Large intestine (tissue), 3 donors: ENCODE measurements around the gene SMIM12. TPM values are rescaled to one million over a fixed set of nuclear protein-coding genes. Genes with fewer than 3 reads are reported as not detected.
A peak's percentile ranks its signal among the peaks of the same experiment; 100 is the strongest.

Experiments
- DNase-seq, 2 donors: peaks; one replicate each; pipeline versions ENCODE4 v3.0.0 to v3.0.0-alpha.2; 2013
- H3K27ac ChIP-seq: one replicate; pipeline ENCODE4 v1.5.1; 2013; ENCODE audit warnings: low read length
- H3K27me3 ChIP-seq: 2 replicates; pipeline ENCODE4 v1.6.1; 2013; ENCODE audit warnings: low read length; ENCODE audit not compliant: control insufficient read depth, insufficient read depth
- H3K36me3 ChIP-seq: 2 replicates; pipeline ENCODE4 v1.6.1; 2013; ENCODE audit warnings: low read length; ENCODE audit not compliant: control insufficient read depth, insufficient read depth
- H3K4me1 ChIP-seq: one replicate; pipeline ENCODE4 v1.6.1; 2013; ENCODE audit warnings: low read length; ENCODE audit not compliant: control insufficient read depth, insufficient read depth
- H3K4me3 ChIP-seq: one replicate; pipeline ENCODE4 v1.5.1; 2013; ENCODE audit warnings: low read length
- H3K9me3 ChIP-seq: one replicate; pipeline ENCODE4 v1.6.1; 2013; ENCODE audit warnings: mild to moderate bottlenecking, low read depth, low read length, moderate library complexity; ENCODE audit not compliant: control insufficient read depth
- WGBS: methylation state at CpG from one replicate; pipeline ENCODE4 v1.1.5; 2013; ENCODE audit warnings: low lambda C conversion rate; ENCODE audit not compliant: insufficient coverage; 5-methylcytosine and 5-hydroxymethylcytosine counted together
- polyA plus RNA-seq: library from polyadenylated mRNA; unstranded; fragments of 120-200 nt; gene quantifications from one replicate; pipeline ENCODE4 v1.2.1, GENCODE V29; 2013

Gene SMIM12
- polyA plus RNA-seq, 1 donor = 31.3 TPM

GRCh38 chr1:34846265-34846664, 13.3 kb downstream of the SMIM12 start:
- WGBS = no CpG with 5 or more reads among the region's 2 CpGs
- Histone ChIP-seq H3K36me3 (peaks cover 4% of the 10 kb centered on the region), H3K4me3 (no peak overlapping the region), H3K4me1 (peaks cover 16% of the 10 kb centered on the region), H3K27me3 (no peaks in the 10 kb centered on the region), H3K9me3 (no peaks in the 10 kb centered on the region), H3K27ac (no peak overlapping the region)
- no peak for DNase-seq

- H3K27ac ChIP-seq = no peak overlapping the region
- H3K27me3 ChIP-seq = no peaks in the 10 kb centered on the region
- H3K4me3 ChIP-seq = no peak overlapping the region
- peaks cover 2% of the 10 kb centered on the region for H3K36me3 ChIP-seq
- H3K4me1 ChIP-seq = peaks cover 16% of the 10 kb centered on the region
- no CpG with 5 or more reads among the region's 16 CpGs for WGBS
- no peaks in the 10 kb centered on the region for H3K9me3 ChIP-seq
- DNase-seq = no peak
Observed at GRCh38 chr1:34845131-34845901, 14.2 kb downstream of the SMIM12 start.

GRCh38 chr1:34844252-34844634, 15.3 kb downstream of the SMIM12 start:
- peaks cover 2% of the 10 kb centered on the region for H3K36me3 ChIP-seq
- H3K4me3 ChIP-seq = no peak overlapping the region
- H3K9me3 ChIP-seq = no peaks in the 10 kb centered on the region
- WGBS = no CpG with 5 or more reads among the region's 4 CpGs
- H3K27me3 ChIP-seq = no peaks in the 10 kb centered on the region
- peaks cover 16% of the 10 kb centered on the region for H3K4me1 ChIP-seq
- DNase-seq = no peak
- H3K27ac ChIP-seq = no peak overlapping the region

GRCh38 chr1:34843392-34844251, 15.9 kb downstream of the SMIM12 start:
- peak in 1 of 2 donors; percentile 26 for DNase-seq
- Histone ChIP-seq H3K4me3 (no peak overlapping the region), H3K9me3 (no peaks in the 10 kb centered on the region), H3K4me1 (peaks cover 16% of the 10 kb centered on the region), H3K27me3 (no peaks in the 10 kb centered on the region), H3K27ac (no peak overlapping the region), H3K36me3 (peaks cover 2% of the 10 kb centered on the region)
- no CpG with 5 or more reads among the region's 14 CpGs for WGBS

GRCh38 chr1:34842952-34843371, 16.6 kb downstream of the SMIM12 start:
- DNase-seq = no peak
- no peaks in the 10 kb centered on the region for H3K9me3 ChIP-seq
- peaks cover 2% of the 10 kb centered on the region for H3K36me3 ChIP-seq
- peaks cover 16% of the 10 kb centered on the region for H3K4me1 ChIP-seq
- H3K27me3 ChIP-seq = no peaks in the 10 kb centered on the region
- H3K27ac ChIP-seq = no peak overlapping the region
- 80% methylated on average over 1 of the region's 4 CpGs for WGBS
- H3K4me3 ChIP-seq = no peak overlapping the region

GRCh38 chr1:34842073-34842472, 17.5 kb downstream of the SMIM12 start:
- no peak for DNase-seq
- no peaks in the 10 kb centered on the region for H3K9me3 ChIP-seq
- peaks cover 12% of the 10 kb centered on the region for H3K4me1 ChIP-seq
- no peaks in the 10 kb centered on the region for H3K36me3 ChIP-seq
- no peak overlapping the region for H3K27ac ChIP-seq
- 40% methylated on average over 2 of the region's 3 CpGs for WGBS
- no peak overlapping the region for H3K4me3 ChIP-seq
- no peaks in the 10 kb centered on the region for H3K27me3 ChIP-seq

GRCh38 chr1:34840426-34840825, 19.1 kb downstream of the SMIM12 start:
- Histone ChIP-seq H3K36me3 (no peaks in the 10 kb centered on the region), H3K4me1 (peaks cover 12% of the 10 kb centered on the region), H3K4me3 (no peak overlapping the region), H3K27me3 (no peaks in the 10 kb centered on the region), H3K27ac (no peak overlapping the region), H3K9me3 (no peaks in the 10 kb centered on the region)
- WGBS = no CpG with 5 or more reads among the region's 3 CpGs
- DNase-seq = no peak

GRCh38 chr1:34839526-34840305, 19.8 kb downstream of the SMIM12 start:
- H3K36me3 ChIP-seq = no peaks in the 10 kb centered on the region
- no peaks in the 10 kb centered on the region for H3K27me3 ChIP-seq
- H3K4me1 ChIP-seq = peaks cover 9% of the 10 kb centered on the region
- H3K27ac ChIP-seq = no peak overlapping the region
- no CpG with 5 or more reads among the region's 14 CpGs for WGBS
- DNase-seq = no peak
- H3K4me3 ChIP-seq = no peak overlapping the region
- H3K9me3 ChIP-seq = no peaks in the 10 kb centered on the region

GRCh38 chr1:34833711-34834110, 25.8 kb downstream of the SMIM12 start:
- no peaks in the 10 kb centered on the region for H3K9me3 ChIP-seq
- H3K36me3 ChIP-seq = no peaks in the 10 kb centered on the region
- WGBS = no CpG with 5 or more reads among the region's 1 CpG
- no peak overlapping the region for H3K27ac ChIP-seq
- DNase-seq = no peak
- H3K4me3 ChIP-seq = no peak overlapping the region
- no peaks in the 10 kb centered on the region for H3K27me3 ChIP-seq
- H3K4me1 ChIP-seq = peaks cover 2% of the 10 kb centered on the region

- no peak for DNase-seq
- 80% methylated on average over 1 of the region's 6 CpGs for WGBS
- peaks cover 2% of the 10 kb centered on the region for H3K4me1 ChIP-seq
- no peak overlapping the region for H3K4me3 ChIP-seq
- no peaks in the 10 kb centered on the region for H3K9me3 ChIP-seq
- H3K27ac ChIP-seq = no peak overlapping the region
- H3K36me3 ChIP-seq = no peaks in the 10 kb centered on the region
- no peaks in the 10 kb centered on the region for H3K27me3 ChIP-seq
Observed at GRCh38 chr1:34831721-34832246, 27.8 kb downstream of the SMIM12 start.
